HG03457 (cell line): ENCODE results near the gene LCN1.
"Not testable (repeated sequence)": the region's sequence is repeated elsewhere in the genome, so short reads cannot be mapped to it uniquely, and the experiment has no call there.

Experiments used
- ATAC-seq: cut with Tn5 transposase; IDR thresholded peaks from one replicate; pipeline ENCODE4 v1.9.1; 2021; ENCODE audit warnings: moderate number of reproducible peaks; ENCODE audit not compliant: unreplicated experiment

The LCN1 gene

GRCh38 chr9:135522137-135522877, 1.1 kb downstream of the LCN1 start:
- no peak for ATAC-seq

GRCh38 chr9:135522931-135523330, 1.7 kb downstream of the LCN1 start:
- ATAC-seq, result no peak

- ATAC-seq, result no peak
Measured at GRCh38 chr9:135523521-135524129, 2.4 kb downstream of the LCN1 start.

GRCh38 chr9:135524130-135524861, 3.1 kb downstream of the LCN1 start:
- no peak for ATAC-seq

GRCh38 chr9:135525241-135526088, 4.2 kb downstream of the LCN1 start:
- ATAC-seq, result no peak

GRCh38 chr9:135526089-135526729, 5.0 kb downstream of the LCN1 start:
- no peak for ATAC-seq

- no peak for ATAC-seq
Measured at GRCh38 chr9:135526730-135527571, 5.7 kb downstream of the LCN1 start.

GRCh38 chr9:135528842-135529435, 7.7 kb downstream of the LCN1 start:
- not testable (repeated sequence) for ATAC-seq

GRCh38 chr9:135530146-135530545, 8.9 kb downstream of the LCN1 start:
- no peak for ATAC-seq

GRCh38 chr9:135531096-135531495, 9.9 kb downstream of the LCN1 start:
- no peak for ATAC-seq

- no peak for ATAC-seq
Measured at GRCh38 chr9:135533113-135533512, 11.9 kb downstream of the LCN1 start.

- no peak for ATAC-seq
Measured at GRCh38 chr9:135533674-135534073, 12.4 kb downstream of the LCN1 start.

GRCh38 chr9:135534192-135534711, 13.0 kb downstream of the LCN1 start:
- not testable (repeated sequence) for ATAC-seq

- not testable (repeated sequence) for ATAC-seq
Measured at GRCh38 chr9:135534826-135535225, 13.6 kb downstream of the LCN1 start.

- ATAC-seq, result not testable (repeated sequence)
Measured at GRCh38 chr9:135535631-135536030, 14.4 kb downstream of the LCN1 start.

- ATAC-seq, result no peak
Measured at GRCh38 chr9:135536216-135536615, 15.0 kb downstream of the LCN1 start.

GRCh38 chr9:135543262-135543894, 22.1 kb downstream of the LCN1 start:
- ATAC-seq, result not testable (repeated sequence)

- no peak for ATAC-seq
Measured at GRCh38 chr9:135544981-135545635, 23.9 kb downstream of the LCN1 start.
